OCI-LY3 (cell line): Measurements from ENCODE around the gene IFIT1.

Experiments
- H2AFZ ChIP-seq: fragments of 200-600, 300-600 bp; shearing (Covaris generic); 2 replicates; pipeline ENCODE4 v1.6.0; 2014; ENCODE audit warnings: antibody characterized with exemption, low read depth, low read length
- H3K27ac ChIP-seq: fragments of 200-600, 300-600 bp; sonication (generic); 2 replicates; pipeline ENCODE4 v1.5.1; 2014; ENCODE audit warnings: mild to moderate bottlenecking, low read length, moderate library complexity, mixed read lengths
- H3K27me3 ChIP-seq: fragments of 200-600, 300-600 bp; sonication (generic); 2 replicates; pipeline ENCODE4 v1.6.1; 2014; ENCODE audit warnings: low read depth, low read length, mixed read lengths
- H3K36me3 ChIP-seq: fragments of 200-600, 300-600 bp; sonication (generic); replicated peaks from 2 replicates; pipeline ENCODE3; 2014; ENCODE audit warnings: low read depth, low read length, mixed read lengths
- H3K4me1 ChIP-seq: fragments of 300-600, 200-600 bp; sonication (generic); 2 replicates; pipeline ENCODE4 v1.6.1; 2014; ENCODE audit warnings: low read length, mixed read lengths
- H3K4me2 ChIP-seq: fragments of 200-600, 300-600 bp; sonication (generic); 2 replicates; pipeline ENCODE4 v1.6.1; 2014; ENCODE audit warnings: low read length, mixed read lengths
- H3K4me3 ChIP-seq: fragments of 300-600, 200-600 bp; sonication (generic); 2 replicates; pipeline ENCODE4 v1.5.1; 2014; ENCODE audit warnings: antibody characterized with exemption, mild to moderate bottlenecking, low read length, moderate library complexity
- H3K79me2 ChIP-seq: fragments of 300-600, 200-600 bp; shearing (Covaris generic); 2 replicates; pipeline ENCODE4 v1.6.1; 2014; ENCODE audit warnings: mild to moderate bottlenecking, low read length, mixed read lengths
- H3K9ac ChIP-seq: fragments of 300-600, 200-600 bp; shearing (Covaris generic); 2 replicates; pipeline ENCODE4 v1.6.0; 2014; ENCODE audit warnings: mild to moderate bottlenecking, low read length, moderate library complexity
- H3K9me3 ChIP-seq: fragments of 200-600, 300-600 bp; shearing (Covaris generic); 2 replicates; pipeline ENCODE4 v1.6.1; 2014; ENCODE audit warnings: low read length, mixed read lengths; ENCODE audit not compliant: insufficient read depth
- H4K20me1 ChIP-seq: fragments of 200-600, 300-600 bp; sonication (generic); 2 replicates; pipeline ENCODE4 v1.6.1; 2016; ENCODE audit warnings: low read length, mixed read lengths; ENCODE audit not compliant: insufficient read depth
- EZH2phosphoT487 ChIP-seq: fragments of 200-600 bp; shearing (Covaris generic); IDR thresholded peaks from 2 replicates; pipeline ENCODE4 v1.6.1; 2018; ENCODE audit warnings: antibody characterized with exemption, mixed run types, low read depth
- TF ChIP-seq, protein P1 (sequence below): fragments of 200-600, 300-600 bp; sonication (generic); IDR thresholded peaks from 2 replicates; pipeline ENCODE4 v1.5.1; 2014; ENCODE audit warnings: antibody characterized with exemption, low read length, low read depth

Gene IFIT1

DNA sequence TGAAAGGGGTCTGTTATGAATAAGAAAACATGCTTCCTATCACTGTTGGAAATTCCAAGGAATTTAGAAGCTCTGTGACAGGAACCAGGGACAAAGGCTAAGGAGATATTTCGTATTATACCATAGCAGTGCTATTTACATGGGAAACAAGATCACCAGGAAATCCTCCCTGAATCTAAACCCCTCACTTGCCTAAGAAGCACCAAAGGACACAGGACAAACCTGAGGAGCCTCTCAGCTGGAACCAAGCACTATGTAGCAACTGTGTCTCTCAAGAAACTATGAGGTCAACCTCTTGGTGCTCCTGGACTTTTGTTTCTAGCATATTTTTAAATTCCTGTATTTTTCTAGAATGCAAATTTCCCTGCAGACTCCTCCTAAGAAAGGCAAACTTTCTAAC, 35.3 kb upstream of the IFIT1 start:
- no peak overlapping the region for H3K4me3 ChIP-seq
- no peaks in the 10 kb centered on the region for H3K9me3 ChIP-seq
- H2AFZ ChIP-seq: no peak overlapping the region
- no peak for TF ChIP-seq EZH2phosphoT487
- TF ChIP-seq, protein P1, sequence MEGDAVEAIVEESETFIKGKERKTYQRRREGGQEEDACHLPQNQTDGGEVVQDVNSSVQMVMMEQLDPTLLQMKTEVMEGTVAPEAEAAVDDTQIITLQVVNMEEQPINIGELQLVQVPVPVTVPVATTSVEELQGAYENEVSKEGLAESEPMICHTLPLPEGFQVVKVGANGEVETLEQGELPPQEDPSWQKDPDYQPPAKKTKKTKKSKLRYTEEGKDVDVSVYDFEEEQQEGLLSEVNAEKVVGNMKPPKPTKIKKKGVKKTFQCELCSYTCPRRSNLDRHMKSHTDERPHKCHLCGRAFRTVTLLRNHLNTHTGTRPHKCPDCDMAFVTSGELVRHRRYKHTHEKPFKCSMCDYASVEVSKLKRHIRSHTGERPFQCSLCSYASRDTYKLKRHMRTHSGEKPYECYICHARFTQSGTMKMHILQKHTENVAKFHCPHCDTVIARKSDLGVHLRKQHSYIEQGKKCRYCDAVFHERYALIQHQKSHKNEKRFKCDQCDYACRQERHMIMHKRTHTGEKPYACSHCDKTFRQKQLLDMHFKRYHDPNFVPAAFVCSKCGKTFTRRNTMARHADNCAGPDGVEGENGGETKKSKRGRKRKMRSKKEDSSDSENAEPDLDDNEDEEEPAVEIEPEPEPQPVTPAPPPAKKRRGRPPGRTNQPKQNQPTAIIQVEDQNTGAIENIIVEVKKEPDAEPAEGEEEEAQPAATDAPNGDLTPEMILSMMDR: no peak
- no peaks in the 10 kb centered on the region for H3K79me2 ChIP-seq
- H3K36me3 ChIP-seq: no peaks in the 10 kb centered on the region
- no peak overlapping the region for H3K9ac ChIP-seq
- H4K20me1 ChIP-seq: no peaks in the 10 kb centered on the region
- no peak overlapping the region for H3K27ac ChIP-seq
- no peak overlapping the region for H3K4me2 ChIP-seq
- H3K27me3 ChIP-seq: no peaks in the 10 kb centered on the region
- H3K4me1 ChIP-seq: peaks cover 3% of the 10 kb centered on the region

DNA sequence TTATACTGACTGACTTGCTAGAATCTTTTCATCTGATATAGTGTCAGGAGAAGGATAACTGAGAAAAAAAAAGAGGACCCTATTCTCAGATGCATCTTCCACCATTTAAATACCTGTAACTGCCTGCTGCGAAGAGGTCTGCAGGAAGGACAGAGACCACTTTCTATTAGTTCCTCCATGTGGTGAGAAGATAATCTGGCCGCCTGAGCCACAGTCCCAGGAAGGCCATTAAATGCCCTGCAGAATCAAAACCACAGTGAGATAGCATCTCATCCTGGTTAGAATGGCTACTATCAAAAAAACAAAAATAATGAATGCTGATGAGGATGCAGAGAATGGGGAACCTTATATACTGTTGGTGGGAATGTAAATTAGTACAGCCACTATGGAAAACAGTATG, 34.4 kb upstream of the IFIT1 start:
- no peaks in the 10 kb centered on the region for H3K9me3 ChIP-seq
- no peak overlapping the region for H3K4me2 ChIP-seq
- H3K27ac ChIP-seq: no peak overlapping the region
- H3K79me2 ChIP-seq: no peaks in the 10 kb centered on the region
- no peaks in the 10 kb centered on the region for H3K27me3 ChIP-seq
- no peak overlapping the region for H3K4me3 ChIP-seq
- no peaks in the 10 kb centered on the region for H4K20me1 ChIP-seq
- H3K9ac ChIP-seq: no peak overlapping the region
- H3K4me1 ChIP-seq: no peaks in the 10 kb centered on the region
- TF ChIP-seq EZH2phosphoT487: no peak
- TF ChIP-seq, protein P1: no peak
- no peaks in the 10 kb centered on the region for H3K36me3 ChIP-seq
- H2AFZ ChIP-seq: no peak overlapping the region

DNA sequence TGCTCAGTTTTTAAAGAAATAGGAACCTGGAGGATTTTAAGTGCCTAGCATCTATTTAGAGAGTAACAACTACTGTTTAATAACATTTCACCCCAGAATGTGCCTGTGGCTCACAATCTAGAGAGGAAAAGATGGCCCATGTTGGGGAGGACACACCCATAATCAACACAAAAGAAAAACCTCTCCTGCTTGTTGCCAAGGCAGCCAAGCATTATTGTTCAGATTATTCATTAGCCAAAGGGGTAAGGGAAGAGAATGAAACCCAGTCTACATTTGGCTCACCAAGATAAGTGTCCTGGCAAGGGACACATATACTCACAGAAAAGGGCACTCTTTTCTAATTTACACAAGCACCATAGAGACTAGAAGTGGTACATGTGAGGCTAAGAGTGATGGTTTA, 32.3 kb upstream of the IFIT1 start:
- no peaks in the 10 kb centered on the region for H4K20me1 ChIP-seq
- peaks cover 15% of the 10 kb centered on the region for H3K4me1 ChIP-seq
- no peak overlapping the region for H3K27ac ChIP-seq
- no peaks in the 10 kb centered on the region for H3K27me3 ChIP-seq
- H3K9me3 ChIP-seq: no peaks in the 10 kb centered on the region
- no peaks in the 10 kb centered on the region for H3K36me3 ChIP-seq
- no peak overlapping the region for H3K9ac ChIP-seq
- H3K4me3 ChIP-seq: no peak overlapping the region
- H2AFZ ChIP-seq: no peak overlapping the region
- no peaks in the 10 kb centered on the region for H3K79me2 ChIP-seq
- H3K4me2 ChIP-seq: no peak overlapping the region
- no peak for TF ChIP-seq EZH2phosphoT487
- TF ChIP-seq, protein P1: no peak

DNA sequence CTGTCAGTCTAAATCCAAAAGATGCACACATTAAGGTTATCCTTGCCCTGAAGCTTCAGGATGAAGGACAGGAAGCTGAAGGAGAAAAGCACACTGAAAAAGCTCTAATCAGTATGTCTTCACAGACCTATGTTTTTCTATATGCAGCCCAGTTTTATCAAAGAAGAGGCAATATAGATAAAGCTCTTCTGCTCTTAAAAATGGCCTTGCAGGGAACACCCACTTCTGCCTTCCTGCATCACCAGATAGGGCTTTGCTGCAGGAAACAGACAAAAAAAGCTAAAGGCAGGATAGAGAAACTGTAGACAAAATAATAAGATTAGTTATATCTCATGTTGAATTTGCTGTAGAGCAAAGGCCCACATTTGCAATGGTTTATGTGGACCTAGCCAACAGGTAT, 29.5 kb upstream of the IFIT1 start:
- H3K79me2 ChIP-seq: no peaks in the 10 kb centered on the region
- H4K20me1 ChIP-seq: no peaks in the 10 kb centered on the region
- no peaks in the 10 kb centered on the region for H3K36me3 ChIP-seq
- H3K4me3 ChIP-seq: no peak overlapping the region
- peaks cover 15% of the 10 kb centered on the region for H3K4me1 ChIP-seq
- no peak overlapping the region for H2AFZ ChIP-seq
- no peak overlapping the region for H3K27ac ChIP-seq
- TF ChIP-seq, protein P1: no peak
- TF ChIP-seq EZH2phosphoT487: no peak
- no peaks in the 10 kb centered on the region for H3K9me3 ChIP-seq
- no peak overlapping the region for H3K4me2 ChIP-seq
- H3K9ac ChIP-seq: no peak overlapping the region
- no peaks in the 10 kb centered on the region for H3K27me3 ChIP-seq
